Measurements from ENCODE around the gene DNAJC3.

The DNAJC3 gene, protein sequence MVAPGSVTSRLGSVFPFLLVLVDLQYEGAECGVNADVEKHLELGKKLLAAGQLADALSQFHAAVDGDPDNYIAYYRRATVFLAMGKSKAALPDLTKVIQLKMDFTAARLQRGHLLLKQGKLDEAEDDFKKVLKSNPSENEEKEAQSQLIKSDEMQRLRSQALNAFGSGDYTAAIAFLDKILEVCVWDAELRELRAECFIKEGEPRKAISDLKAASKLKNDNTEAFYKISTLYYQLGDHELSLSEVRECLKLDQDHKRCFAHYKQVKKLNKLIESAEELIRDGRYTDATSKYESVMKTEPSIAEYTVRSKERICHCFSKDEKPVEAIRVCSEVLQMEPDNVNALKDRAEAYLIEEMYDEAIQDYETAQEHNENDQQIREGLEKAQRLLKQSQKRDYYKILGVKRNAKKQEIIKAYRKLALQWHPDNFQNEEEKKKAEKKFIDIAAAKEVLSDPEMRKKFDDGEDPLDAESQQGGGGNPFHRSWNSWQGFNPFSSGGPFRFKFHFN

GRCh38 chr13:95676762-95677563, at the start of gene DNAJC3:
Gene DNAJC3 (plus strand): TSS chr13:95677139. CDS start chr13:95677256, 117 bp downstream.
- peaks cover 2% of the 10 kb centered on the region; the same call in 1 of the 2 replicates for H3K9me3 ChIP-seq (ENCODE audit: control insufficient read depth, insufficient read depth, low read length)
- no peak for TF ChIP-seq EZH2phosphoT487 (IDR thresholded peaks at IDR 0.05; ENCODE audit: borderline replicate concordance, low read length)
- TF ChIP-seq CTCF (IDR thresholded peaks at IDR 0.05; ENCODE audit: low read depth, low read length, poor library complexity, severe bottlenecking) = no peak
- H3K27me3 ChIP-seq (ENCODE audit: control insufficient read depth, low read length) = no peaks in the 10 kb centered on the region
- no peaks in the 10 kb centered on the region for H3K9me2 ChIP-seq (replicated peaks; ENCODE audit: control insufficient read depth, low read length)
- H3K79me2 ChIP-seq (ENCODE audit: control insufficient read depth, low read length) = peaks cover 70% of the 10 kb centered on the region
- H3K36me3 ChIP-seq (ENCODE audit: control insufficient read depth, low read length) = peaks cover 39% of the 10 kb centered on the region
- H3K4me1 ChIP-seq (ENCODE audit: control insufficient read depth, low read length) = peaks cover 39% of the 10 kb centered on the region
- peak within 1 kb of the TSS; percentile 92 for H3K4me2 ChIP-seq (ENCODE audit: low read length)
- peak within 1 kb of the TSS; percentile 91 for H3K4me3 ChIP-seq (ENCODE audit: low read length)
- no peaks in the 10 kb centered on the region; the same call in none of the 2 replicates for H3F3A ChIP-seq (ENCODE audit: control insufficient read depth, insufficient read depth)
- peak within 1 kb of the TSS; percentile 61 for H3K27ac ChIP-seq (ENCODE audit: low read depth, low read length)
- H4K20me1 ChIP-seq (ENCODE audit: control insufficient read depth, insufficient read depth, low read depth, low read length) = peaks cover 8% of the 10 kb centered on the region; the same call in 1 of the 2 replicates

DNA sequence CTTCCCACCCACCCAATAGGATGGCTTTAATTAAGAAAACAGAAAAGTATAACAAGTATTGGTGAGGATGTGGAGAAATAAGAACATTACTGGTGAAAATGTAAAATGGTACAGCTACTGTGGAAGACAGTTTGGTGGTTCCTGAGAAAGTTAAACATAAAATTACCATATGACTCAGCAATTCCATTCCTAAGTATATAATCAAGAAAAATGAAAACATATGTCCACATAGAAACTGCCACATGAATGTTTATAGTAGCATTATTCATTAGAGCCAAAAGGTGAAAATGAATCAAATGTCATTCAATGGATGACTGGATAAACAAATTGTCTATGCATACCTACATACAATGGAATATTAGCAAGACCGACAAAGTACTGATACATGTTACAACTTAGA, 49.3 kb upstream of the DNAJC3 start:
- no peaks in the 10 kb centered on the region for H3K4me1 ChIP-seq (ENCODE audit: control insufficient read depth, low read length)
- no peak overlapping the region for H3K4me3 ChIP-seq (ENCODE audit: low read length)
- H3K27ac ChIP-seq (ENCODE audit: low read depth, low read length) = no peak overlapping the region
- no peaks in the 10 kb centered on the region for H3K9me2 ChIP-seq (replicated peaks; ENCODE audit: control insufficient read depth, low read length)
- H3K27me3 ChIP-seq (ENCODE audit: control insufficient read depth, low read length) = 0 out of 2 replicates have a peak, but pooled peaks cover 2% of the 10 kb centered on the region
- no peaks in the 10 kb centered on the region for H3F3A ChIP-seq (ENCODE audit: control insufficient read depth, insufficient read depth)
- no peaks in the 10 kb centered on the region for H3K79me2 ChIP-seq (ENCODE audit: control insufficient read depth, low read length)
- no peaks in the 10 kb centered on the region for H3K36me3 ChIP-seq (ENCODE audit: control insufficient read depth, low read length)
- H3K4me2 ChIP-seq (ENCODE audit: low read length) = no peak overlapping the region
- H4K20me1 ChIP-seq (ENCODE audit: control insufficient read depth, insufficient read depth, low read depth, low read length) = no peaks in the 10 kb centered on the region
- TF ChIP-seq CTCF (IDR thresholded peaks at IDR 0.05; ENCODE audit: low read depth, low read length, poor library complexity, severe bottlenecking) = no peak
- TF ChIP-seq EZH2phosphoT487 (IDR thresholded peaks at IDR 0.05; ENCODE audit: borderline replicate concordance, low read length) = no peak
- no peaks in the 10 kb centered on the region for H3K9me3 ChIP-seq (ENCODE audit: control insufficient read depth, insufficient read depth, low read length)

- H4K20me1 ChIP-seq (ENCODE audit: control insufficient read depth, insufficient read depth, low read depth, low read length) = no peaks in the 10 kb centered on the region
- H3K36me3 ChIP-seq (ENCODE audit: control insufficient read depth, low read length) = no peaks in the 10 kb centered on the region
- TF ChIP-seq CTCF (IDR thresholded peaks at IDR 0.05; ENCODE audit: low read depth, low read length, poor library complexity, severe bottlenecking) (no peak), EZH2phosphoT487 (IDR thresholded peaks at IDR 0.05; ENCODE audit: borderline replicate concordance, low read length) (no peak)
- no peaks in the 10 kb centered on the region for H3K79me2 ChIP-seq (ENCODE audit: control insufficient read depth, low read length)
- no peak overlapping the region for H3K4me3 ChIP-seq (ENCODE audit: low read length)
- H3K9me3 ChIP-seq (ENCODE audit: control insufficient read depth, insufficient read depth, low read length) = no peaks in the 10 kb centered on the region
- H3F3A ChIP-seq (ENCODE audit: control insufficient read depth, insufficient read depth) = no peaks in the 10 kb centered on the region
- H3K27me3 ChIP-seq (ENCODE audit: control insufficient read depth, low read length) = 0 out of 2 replicates have a peak, but pooled peaks cover 2% of the 10 kb centered on the region
- H3K27ac ChIP-seq (ENCODE audit: low read depth, low read length) = no peak overlapping the region
- no peaks in the 10 kb centered on the region for H3K9me2 ChIP-seq (replicated peaks; ENCODE audit: control insufficient read depth, low read length)
- no peak overlapping the region for H3K4me2 ChIP-seq (ENCODE audit: low read length)
- no peaks in the 10 kb centered on the region for H3K4me1 ChIP-seq (ENCODE audit: control insufficient read depth, low read length)
Observed at GRCh38 chr13:95628488-95628887, 48.5 kb upstream of the DNAJC3 start.

Data from DOHH2 (cell line).